Trophoblast cell (in vitro differentiated cells and primary cell): ENCODE data around the gene BNC2.

ENCODE experiments used
- DNase-seq, 2 donors: peaks; one replicate each; pipeline ENCODE4 v3.0.0-alpha.2; 2016
- H2AFZ ChIP-seq: 2 replicates; pipeline ENCODE4 v1.6.1; 2013; ENCODE audit warnings: low read length, moderate library complexity, mild to moderate bottlenecking; ENCODE audit not compliant: insufficient read depth, poor library complexity
- H2AK5ac ChIP-seq: 2 replicates; pipeline ENCODE4 v1.6.1; 2013; ENCODE audit warnings: mild to moderate bottlenecking, low read length
- H2BK120ac ChIP-seq: 2 replicates; pipeline ENCODE4 v1.6.1; 2013; ENCODE audit warnings: low read length, mild to moderate bottlenecking, moderate library complexity; ENCODE audit not compliant: insufficient read depth, poor library complexity
- H2BK12ac ChIP-seq: 2 replicates; pipeline ENCODE4 v1.6.1; 2013; ENCODE audit warnings: mild to moderate bottlenecking, low read length, moderate library complexity
- H2BK5ac ChIP-seq: 2 replicates; pipeline ENCODE4 v1.6.1; 2013; ENCODE audit warnings: low read length, low read depth, moderate library complexity, mild to moderate bottlenecking; ENCODE audit not compliant: poor library complexity
- H3K14ac ChIP-seq: 2 replicates; pipeline ENCODE4 v1.6.1; 2013; ENCODE audit warnings: mild to moderate bottlenecking, low read length
- H3K18ac ChIP-seq: 2 replicates; pipeline ENCODE4 v1.6.1; 2013; ENCODE audit warnings: mild to moderate bottlenecking, low read length
- H3K23ac ChIP-seq: 2 replicates; pipeline ENCODE4 v1.6.1; 2013; ENCODE audit warnings: low read length
- H3K27ac ChIP-seq: 2 replicates; pipeline ENCODE4 v1.5.1; 2013; ENCODE audit warnings: low read depth, mild to moderate bottlenecking, inconsistent platforms, low read length, moderate library complexity
- H3K27me3 ChIP-seq: 2 replicates; pipeline ENCODE4 v1.6.1; 2013; ENCODE audit warnings: inconsistent platforms, mild to moderate bottlenecking, low read length, moderate library complexity; ENCODE audit not compliant: insufficient read depth
- H3K36me3 ChIP-seq, 2 experiments: 1 replicate in 1 of 2; 2 replicates in 1 of 2; pipeline ENCODE4 v1.6.1; 2013; ENCODE audit warnings: low read length in 2 of 2, mild to moderate bottlenecking in 2 of 2, moderate library complexity in 1 of 2; ENCODE audit not compliant: insufficient read depth in 2 of 2, control insufficient read depth in 1 of 2
- H3K4ac ChIP-seq: 2 replicates; pipeline ENCODE4 v1.6.1; 2013; ENCODE audit warnings: low read depth, mild to moderate bottlenecking, low read length, moderate library complexity
- H3K4me1 ChIP-seq, 2 experiments: 1 replicate in 1 of 2; 2 replicates in 1 of 2; pipeline ENCODE4 v1.6.1; 2013; ENCODE audit warnings: low read length in 2 of 2, mild to moderate bottlenecking in 2 of 2, moderate library complexity in 1 of 2; ENCODE audit not compliant: insufficient read depth in 2 of 2, control insufficient read depth in 1 of 2
- H3K4me2 ChIP-seq: 2 replicates; pipeline ENCODE4 v1.6.1; 2013; ENCODE audit warnings: inconsistent platforms, mild to moderate bottlenecking, low read length, moderate library complexity
- H3K4me3 ChIP-seq: 2 replicates; pipeline ENCODE4 v1.5.1; 2013; ENCODE audit warnings: mild to moderate bottlenecking, low read depth, low read length, inconsistent platforms
- H3K79me1 ChIP-seq: one replicate; pipeline ENCODE4 v1.6.1; 2013; ENCODE audit warnings: low read length
- H3K79me2 ChIP-seq: 2 replicates; pipeline ENCODE4 v1.6.1; 2013; ENCODE audit warnings: low read length, mild to moderate bottlenecking; ENCODE audit not compliant: control insufficient read depth, insufficient read depth, poor library complexity
- H3K9ac ChIP-seq: 2 replicates; pipeline ENCODE4 v1.6.1; 2013; ENCODE audit warnings: mild to moderate bottlenecking, low read length
- H3K9me3 ChIP-seq: 2 replicates; pipeline ENCODE4 v1.6.1; 2013; ENCODE audit warnings: low read depth, mild to moderate bottlenecking, control low read depth, inconsistent platforms, low read length; ENCODE audit not compliant: insufficient read depth
- H4K12ac ChIP-seq: 2 replicates; pipeline ENCODE4 v1.6.1; 2013; ENCODE audit warnings: low read depth, mild to moderate bottlenecking, low read length, moderate library complexity
- H4K8ac ChIP-seq: 2 replicates; pipeline ENCODE4 v1.6.1; 2013; ENCODE audit warnings: low read depth, mild to moderate bottlenecking, low read length, moderate library complexity
- H4K91ac ChIP-seq: one replicate; pipeline ENCODE4 v1.6.1; 2013; ENCODE audit warnings: low read depth, mild to moderate bottlenecking, low read length, moderate library complexity
- WGBS: extraction: QIAGEN DNeasy Blood & Tissue Kit; methylation state at CpG from one replicate; pipeline ENCODE4 v1.1.7; 2013; ENCODE audit warnings: missing lambda C conversion rate; ENCODE audit not compliant: insufficient read length, insufficient coverage; ENCODE audit errors: extremely low coverage; 5-methylcytosine and 5-hydroxymethylcytosine counted together

BNC2 gene

GRCh38 chr9:16625811-16626210 lies 244.7 kb downstream of the BNC2 start:
- Histone ChIP-seq H3K36me3 (no peaks in the 10 kb centered on the region), H3K79me2 (no peaks in the 10 kb centered on the region), H2AFZ (no peak overlapping the region), H3K79me1 (peaks cover 6% of the 10 kb centered on the region), H4K8ac (no peak overlapping the region), H3K4me1 (peaks cover 6 to 22% of the 10 kb centered on the region in 2 experiments), H3K14ac (no peak overlapping the region), H3K4me3 (no peak overlapping the region), H3K27ac (peak overlapping the region; percentile 88), H3K4ac (no peak overlapping the region), H2AK5ac (no peak overlapping the region), H3K9ac (no peak overlapping the region), H3K27me3 (no peaks in the 10 kb centered on the region), H3K23ac (no peak overlapping the region), H2BK12ac (no peak overlapping the region), H2BK120ac (peak overlapping the region; percentile 54), H4K12ac (no peak overlapping the region), H4K91ac (peak overlapping the region; percentile 28), H3K4me2 (peak overlapping the region; percentile 25), H3K9me3 (no peaks in the 10 kb centered on the region), H2BK5ac (peak overlapping the region; percentile 16), H3K18ac (no peak overlapping the region)
- no CpG with 5 or more reads among the region's 1 CpG for WGBS
- no peak for DNase-seq

GRCh38 chr9:16625161-16625631 lies 245.3 kb downstream of the BNC2 start:
- no peak overlapping the region for H3K4ac ChIP-seq
- no peak overlapping the region for H3K4me2 ChIP-seq
- WGBS: no CpG with 5 or more reads among the region's 9 CpGs

GRCh38 chr9:16624744-16625117 lies 245.7 kb downstream of the BNC2 start:
- Histone ChIP-seq H3K27me3 (no peaks in the 10 kb centered on the region), H2BK12ac (no peak overlapping the region), H4K12ac (no peak overlapping the region)

More at GRCh38 chr9:16625161-16625631, 245.3 kb downstream of the BNC2 start:
- Histone ChIP-seq H3K18ac (no peak overlapping the region), H4K91ac (peak overlapping the region; percentile 28), H3K79me2 (no peaks in the 10 kb centered on the region), H2BK5ac (peak overlapping the region; percentile 16), H2AFZ (no peak overlapping the region), H3K9me3 (no peaks in the 10 kb centered on the region), H3K27ac (peak overlapping the region; percentile 64), H3K27me3 (no peaks in the 10 kb centered on the region), H4K8ac (no peak overlapping the region), H3K79me1 (peaks cover 6% of the 10 kb centered on the region), H2BK12ac (no peak overlapping the region), H2AK5ac (no peak overlapping the region), H3K23ac (no peak overlapping the region), H3K36me3 (no peaks in the 10 kb centered on the region), H3K4me3 (no peak overlapping the region), H3K14ac (no peak overlapping the region), H3K4me1 (peaks cover 8 to 24% of the 10 kb centered on the region in 2 experiments), H3K9ac (no peak overlapping the region), H2BK120ac (peak overlapping the region; percentile 54), H4K12ac (no peak overlapping the region)
- DNase-seq: no peak

GRCh38 chr9:16623989-16624743 lies 246.3 kb downstream of the BNC2 start:
- no peak overlapping the region for H2BK5ac ChIP-seq
- no peak overlapping the region for H2AFZ ChIP-seq
- no peak overlapping the region for H3K4ac ChIP-seq
- DNase-seq: no peak
- H3K18ac ChIP-seq: no peak overlapping the region
- H3K4me3 ChIP-seq: no peak overlapping the region
- no peaks in the 10 kb centered on the region for H3K27me3 ChIP-seq
- H2BK12ac ChIP-seq: no peak overlapping the region
- H3K36me3 ChIP-seq: no peaks in the 10 kb centered on the region
- peaks cover 8 to 24% of the 10 kb centered on the region in 2 experiments for H3K4me1 ChIP-seq
- no peak overlapping the region for H2AK5ac ChIP-seq
- no peak overlapping the region for H3K27ac ChIP-seq
- no peak overlapping the region for H4K12ac ChIP-seq
- H2BK120ac ChIP-seq: no peak overlapping the region
- H4K8ac ChIP-seq: no peak overlapping the region
- no peak overlapping the region for H3K23ac ChIP-seq
- peaks cover 6% of the 10 kb centered on the region for H3K79me1 ChIP-seq
- no peak overlapping the region for H4K91ac ChIP-seq
- WGBS: no CpG with 5 or more reads among the region's 6 CpGs
- H3K9me3 ChIP-seq: no peaks in the 10 kb centered on the region
- no peaks in the 10 kb centered on the region for H3K79me2 ChIP-seq
- H3K9ac ChIP-seq: no peak overlapping the region
- H3K4me2 ChIP-seq: no peak overlapping the region
- H3K14ac ChIP-seq: no peak overlapping the region

More at GRCh38 chr9:16624744-16625117, 245.7 kb downstream of the BNC2 start:
- Histone ChIP-seq H3K79me2 (no peaks in the 10 kb centered on the region), H4K8ac (no peak overlapping the region), H3K27ac (no peak overlapping the region), H3K4ac (no peak overlapping the region), H3K23ac (no peak overlapping the region), H2BK5ac (no peak overlapping the region), H3K18ac (no peak overlapping the region), H4K91ac (no peak overlapping the region), H3K79me1 (peaks cover 6% of the 10 kb centered on the region), H2AK5ac (no peak overlapping the region), H3K4me1 (peaks cover 8 to 24% of the 10 kb centered on the region in 2 experiments), H3K14ac (no peak overlapping the region), H3K4me2 (no peak overlapping the region), H3K9me3 (no peaks in the 10 kb centered on the region), H3K36me3 (no peaks in the 10 kb centered on the region), H3K4me3 (no peak overlapping the region), H3K9ac (no peak overlapping the region), H2BK120ac (no peak overlapping the region), H2AFZ (no peak overlapping the region)
- no peak for DNase-seq
- no CpG with 5 or more reads among the region's 3 CpGs for WGBS
